ENCODE measurements around the gene HCRT. TPM values are rescaled to one million over a fixed set of nuclear protein-coding genes. Genes with fewer than 3 reads are reported as not detected.

HCRT gene
- total RNA-seq, 1 experiment from 2014 or later, result not detected

GRCh38 chr17:42190491-42191274 is 5.4 kb upstream of the HCRT start:
- Histone ChIP-seq H3K4me1 (ENCODE audit: insufficient read depth, low read length) (no peaks in the 10 kb centered on the region), H3K36me3 (ENCODE audit: low read depth, low read length) (no peaks in the 10 kb centered on the region), H3F3A (ENCODE audit: low read length, unreplicated experiment) (no peaks in the 10 kb centered on the region), H3K27ac (ENCODE audit: low read length) (no peak overlapping the region), H4K20me1 (ENCODE audit: low read length) (no peaks in the 10 kb centered on the region), H3K27me3 (ENCODE audit: low read length) (no peaks in the 10 kb centered on the region), H2AFZ (ENCODE audit: low read length) (no peak overlapping the region), H3K9me3 (ENCODE audit: low read length) (no peaks in the 10 kb centered on the region), H3K9me2 (replicated peaks; ENCODE audit: low read length) (no peaks in the 10 kb centered on the region), H3K4me2 (ENCODE audit: low read length) (no peak overlapping the region), H3K79me2 (ENCODE audit: low read length) (no peaks in the 10 kb centered on the region), H3K9ac (ENCODE audit: low read length) (no peak overlapping the region), H3K4me3 (ENCODE audit: low read length) (no peak overlapping the region)
- POLR2A ChIA-PET (ENCODE audit: unreplicated experiment), result no interaction called here
- intact Hi-C loops (cut with micrococcal nuclease), result no loop called here
- CTCF ChIA-PET, result no interaction called here
- TF ChIP-seq EZH2 (IDR thresholded peaks at IDR 0.05; ENCODE audit: low read length, unreplicated experiment), result no peak
- TF ChIP-seq CTCF (conservative IDR thresholded peaks at IDR 0.05; ENCODE audit: low read depth, low read length), result no peak
- no peak for TF ChIP-seq EZH2phosphoT487 (IDR thresholded peaks at IDR 0.05; ENCODE audit: borderline replicate concordance, low read length)
- DNase-seq, result no peak
- no TSS peak for BruUV-seq (replicated peaks)
- ATAC-seq, result no peak

- CTCF ChIA-PET, result no interaction called here
- intact Hi-C loops (cut with micrococcal nuclease), result no loop called here
- Histone ChIP-seq H3K4me3 (ENCODE audit: low read length) (no peak overlapping the region), H3K4me1 (ENCODE audit: insufficient read depth, low read length) (no peaks in the 10 kb centered on the region), H3K9me2 (replicated peaks; ENCODE audit: low read length) (no peaks in the 10 kb centered on the region), H3K27me3 (ENCODE audit: low read length) (no peaks in the 10 kb centered on the region), H3F3A (ENCODE audit: low read length, unreplicated experiment) (no peaks in the 10 kb centered on the region), H3K79me2 (ENCODE audit: low read length) (no peaks in the 10 kb centered on the region), H2AFZ (ENCODE audit: low read length) (no peak overlapping the region), H3K27ac (ENCODE audit: low read length) (no peak overlapping the region), H3K4me2 (ENCODE audit: low read length) (no peak overlapping the region), H3K9me3 (ENCODE audit: low read length) (no peaks in the 10 kb centered on the region), H3K9ac (ENCODE audit: low read length) (no peak overlapping the region), H3K36me3 (ENCODE audit: low read depth, low read length) (no peaks in the 10 kb centered on the region), H4K20me1 (ENCODE audit: low read length) (no peaks in the 10 kb centered on the region)
- BruUV-seq (replicated peaks), result no TSS peak
- no peak for ATAC-seq
- POLR2A ChIA-PET (ENCODE audit: unreplicated experiment), result no interaction called here
- TF ChIP-seq CTCF (conservative IDR thresholded peaks at IDR 0.05; ENCODE audit: low read depth, low read length), result no peak
- TF ChIP-seq EZH2 (IDR thresholded peaks at IDR 0.05; ENCODE audit: low read length, unreplicated experiment), result no peak
- no peak for TF ChIP-seq EZH2phosphoT487 (IDR thresholded peaks at IDR 0.05; ENCODE audit: borderline replicate concordance, low read length)
- no peak for DNase-seq
These were observed 4.4 kb upstream of the HCRT start for GRCh38 chr17:42189651-42189965.

DNA sequence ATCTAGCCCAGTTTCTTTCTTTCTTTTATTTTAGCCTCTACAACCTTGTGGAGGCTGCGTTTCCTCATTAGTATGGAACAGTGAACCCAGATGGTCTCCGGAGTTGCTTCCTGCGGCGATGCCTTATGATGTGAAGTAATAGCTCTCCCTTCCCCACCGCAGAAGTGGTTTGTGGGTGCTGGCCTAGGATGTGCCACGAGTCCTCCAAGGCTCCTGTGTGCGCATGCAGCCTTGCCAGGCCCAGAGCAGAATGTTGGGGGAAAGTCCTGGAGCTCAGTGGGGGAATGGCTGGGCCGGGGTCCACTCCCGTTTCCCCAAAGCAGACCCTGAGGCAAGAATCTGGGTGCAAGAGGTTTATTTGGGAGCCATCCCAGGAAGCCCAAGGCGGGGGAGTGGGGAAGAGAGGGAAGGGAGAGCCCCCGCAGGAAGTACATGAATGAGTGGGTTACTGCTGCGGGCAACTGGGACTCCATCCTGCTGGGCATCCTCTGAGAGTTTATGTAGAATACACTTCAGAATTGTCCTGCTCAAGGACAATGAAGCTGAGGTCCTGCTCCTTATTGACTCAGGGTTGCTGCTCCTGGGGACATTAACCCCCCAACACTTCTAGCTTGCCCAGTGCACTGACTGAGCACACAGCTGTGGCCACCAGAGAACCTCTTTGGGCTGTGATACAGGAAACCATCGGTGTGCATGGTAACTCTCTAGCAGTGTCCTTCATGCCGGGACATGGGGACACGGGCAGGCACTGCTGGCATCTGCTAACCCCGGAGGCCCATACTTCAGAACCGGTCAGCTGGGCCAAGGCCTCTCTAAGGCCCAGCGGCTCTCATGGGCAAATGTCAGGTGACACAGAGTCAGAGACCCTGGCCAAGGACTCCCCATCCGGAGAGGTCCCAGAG is 3.7 kb upstream of the HCRT start:
- Histone ChIP-seq H3K27me3 (ENCODE audit: low read length) (no peaks in the 10 kb centered on the region), H3K79me2 (ENCODE audit: low read length) (no peaks in the 10 kb centered on the region), H3F3A (ENCODE audit: low read length, unreplicated experiment) (no peaks in the 10 kb centered on the region), H3K9ac (ENCODE audit: low read length) (no peak overlapping the region), H3K4me1 (ENCODE audit: insufficient read depth, low read length) (no peaks in the 10 kb centered on the region), H3K9me3 (ENCODE audit: low read length) (no peaks in the 10 kb centered on the region), H3K4me2 (ENCODE audit: low read length) (no peak overlapping the region), H3K36me3 (ENCODE audit: low read depth, low read length) (no peaks in the 10 kb centered on the region), H3K4me3 (ENCODE audit: low read length) (no peak overlapping the region), H3K9me2 (replicated peaks; ENCODE audit: low read length) (no peaks in the 10 kb centered on the region), H3K27ac (ENCODE audit: low read length) (no peak overlapping the region), H2AFZ (ENCODE audit: low read length) (no peak overlapping the region), H4K20me1 (ENCODE audit: low read length) (no peaks in the 10 kb centered on the region)
- ATAC-seq (no peak), DNase-seq (no peak)
- ChIA-PET CTCF (no interaction called here), POLR2A (ENCODE audit: unreplicated experiment) (no interaction called here)
- intact Hi-C loops (cut with micrococcal nuclease), result no loop called here
- BruUV-seq (replicated peaks), result no TSS peak
- no peak for TF ChIP-seq EZH2 (IDR thresholded peaks at IDR 0.05; ENCODE audit: low read length, unreplicated experiment)
- TF ChIP-seq CTCF (conservative IDR thresholded peaks at IDR 0.05; ENCODE audit: low read depth, low read length), result no peak
- TF ChIP-seq EZH2phosphoT487 (IDR thresholded peaks at IDR 0.05; ENCODE audit: borderline replicate concordance, low read length), result no peak
